SK-N-SH treated with all-trans-retinoic acid at 6 μM for 48 hours (cell line): ENCODE data around the gene ALOX5.

Source experiments
- ISL1 ChIP-seq: fragments of 250-450 bp; sonication (Bioruptor Pico); IDR thresholded peaks from 2 replicates; pipeline ENCODE4 v2.1.2; 2022; ENCODE audit warnings: mild to moderate bottlenecking, moderate library complexity
- POU6F1 ChIP-seq: fragments of 250-450 bp; sonication (Bioruptor Pico); IDR thresholded peaks from 2 replicates; pipeline ENCODE4 v1.8.0; 2021; ENCODE audit warnings: low read depth, mild to moderate bottlenecking, moderate library complexity, borderline replicate concordance
- PPARA ChIP-seq: fragments of 250-450 bp; sonication (Bioruptor Pico); IDR thresholded peaks from 2 replicates; pipeline ENCODE4 v1.5.0; 2020; ENCODE audit warnings: mild to moderate bottlenecking, borderline replicate concordance
- ZC3H10 ChIP-seq: fragments of 250-450 bp; sonication (Bioruptor Pico); IDR thresholded peaks from 2 replicates; pipeline ENCODE4 v1.5.1; 2021; ENCODE audit warnings: mild to moderate bottlenecking, moderate library complexity
- ZNF565 ChIP-seq: fragments of 450-650 bp; formaldehyde crosslinking; conservative IDR thresholded peaks from 2 replicates; pipeline ENCODE4 v1.5.0; 2020; ENCODE audit warnings: low read depth, mild to moderate bottlenecking, moderate library complexity
- TF ChIP-seq, protein P1 (sequence below): fragments of 250-450 bp; sonication (Bioruptor Pico); IDR thresholded peaks from 2 replicates; pipeline ENCODE4 v1.8.0; 2020; ENCODE audit warnings: mild to moderate bottlenecking, moderate library complexity, borderline replicate concordance

GRCh38 chr10:45410807-45411606 lies 37.0 kb downstream of the ALOX5 start:
- no peak for TF ChIP-seq ZNF565 (CRISPR knock-in tag)
- TF ChIP-seq, protein P1, sequence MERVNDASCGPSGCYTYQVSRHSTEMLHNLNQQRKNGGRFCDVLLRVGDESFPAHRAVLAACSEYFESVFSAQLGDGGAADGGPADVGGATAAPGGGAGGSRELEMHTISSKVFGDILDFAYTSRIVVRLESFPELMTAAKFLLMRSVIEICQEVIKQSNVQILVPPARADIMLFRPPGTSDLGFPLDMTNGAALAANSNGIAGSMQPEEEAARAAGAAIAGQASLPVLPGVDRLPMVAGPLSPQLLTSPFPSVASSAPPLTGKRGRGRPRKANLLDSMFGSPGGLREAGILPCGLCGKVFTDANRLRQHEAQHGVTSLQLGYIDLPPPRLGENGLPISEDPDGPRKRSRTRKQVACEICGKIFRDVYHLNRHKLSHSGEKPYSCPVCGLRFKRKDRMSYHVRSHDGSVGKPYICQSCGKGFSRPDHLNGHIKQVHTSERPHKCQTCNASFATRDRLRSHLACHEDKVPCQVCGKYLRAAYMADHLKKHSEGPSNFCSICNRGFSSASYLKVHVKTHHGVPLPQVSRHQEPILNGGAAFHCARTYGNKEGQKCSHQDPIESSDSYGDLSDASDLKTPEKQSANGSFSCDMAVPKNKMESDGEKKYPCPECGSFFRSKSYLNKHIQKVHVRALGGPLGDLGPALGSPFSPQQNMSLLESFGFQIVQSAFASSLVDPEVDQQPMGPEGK (CRISPR knock-in tag): no peak
- no peak for TF ChIP-seq POU6F1 (CRISPR knock-in tag)
- no peak for TF ChIP-seq ISL1 (CRISPR knock-in tag)
- TF ChIP-seq PPARA (CRISPR knock-in tag): no peak
- TF ChIP-seq ZC3H10 (CRISPR knock-in tag): no peak
